Measurements from ENCODE around the gene PTPN7. TPM values are rescaled to one million over a fixed set of nuclear protein-coding genes. Genes with fewer than 3 reads are reported as not detected.

Gene PTPN7
- total RNA-seq, 4 donors from 2014 or later = 1.9 to 5.5 (median 3.1) TPM

DNA sequence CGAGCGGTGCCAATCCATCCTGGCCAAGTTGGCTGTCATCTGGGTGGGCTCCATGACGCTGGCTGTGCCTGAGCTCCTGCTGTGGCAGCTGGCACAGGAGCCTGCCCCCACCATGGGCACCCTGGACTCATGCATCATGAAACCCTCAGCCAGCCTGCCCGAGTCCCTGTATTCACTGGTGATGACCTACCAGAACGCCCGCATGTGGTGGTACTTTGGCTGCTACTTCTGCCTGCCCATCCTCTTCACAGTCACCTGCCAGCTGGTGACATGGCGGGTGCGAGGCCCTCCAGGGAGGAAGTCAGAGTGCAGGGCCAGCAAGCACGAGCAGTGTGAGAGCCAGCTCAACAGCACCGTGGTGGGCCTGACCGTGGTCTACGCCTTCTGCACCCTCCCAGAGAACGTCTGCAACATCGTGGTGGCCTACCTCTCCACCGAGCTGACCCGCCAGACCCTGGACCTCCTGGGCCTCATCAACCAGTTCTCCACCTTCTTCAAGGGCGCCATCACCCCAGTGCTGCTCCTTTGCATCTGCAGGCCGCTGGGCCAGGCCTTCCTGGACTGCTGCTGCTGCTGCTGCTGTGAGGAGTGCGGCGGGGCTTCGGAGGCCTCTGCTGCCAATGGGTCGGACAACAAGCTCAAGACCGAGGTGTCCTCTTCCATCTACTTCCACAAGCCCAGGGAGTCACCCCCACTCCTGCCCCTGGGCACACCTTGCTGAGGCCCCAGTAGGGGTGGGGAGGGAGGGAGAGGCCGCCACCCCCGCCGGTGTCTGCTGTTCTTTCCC lies 32.4 kb downstream of the PTPN7 start:
- Histone ChIP-seq H3K27me3 (no peaks in the 10 kb centered on the region), H3K9me3 (no peaks in the 10 kb centered on the region), H3K4me1 (peaks cover 31 to 47% (median 32%) of the 10 kb centered on the region in 3 donors), H3K4me3 (no peak overlapping the region), H3K27ac (no peak overlapping the region), H3K36me3 (peaks cover 0 to 10% (median 0%) of the 10 kb centered on the region in 3 donors)
- 93 to 94% methylated on average over 12 to 15 of the region's 26 CpGs for WGBS, 2 donors
- DNase-seq = no peak
- no peak for TF ChIP-seq POLR2A (IDR thresholded peaks at IDR 0.05)
- TF ChIP-seq, protein P1, sequence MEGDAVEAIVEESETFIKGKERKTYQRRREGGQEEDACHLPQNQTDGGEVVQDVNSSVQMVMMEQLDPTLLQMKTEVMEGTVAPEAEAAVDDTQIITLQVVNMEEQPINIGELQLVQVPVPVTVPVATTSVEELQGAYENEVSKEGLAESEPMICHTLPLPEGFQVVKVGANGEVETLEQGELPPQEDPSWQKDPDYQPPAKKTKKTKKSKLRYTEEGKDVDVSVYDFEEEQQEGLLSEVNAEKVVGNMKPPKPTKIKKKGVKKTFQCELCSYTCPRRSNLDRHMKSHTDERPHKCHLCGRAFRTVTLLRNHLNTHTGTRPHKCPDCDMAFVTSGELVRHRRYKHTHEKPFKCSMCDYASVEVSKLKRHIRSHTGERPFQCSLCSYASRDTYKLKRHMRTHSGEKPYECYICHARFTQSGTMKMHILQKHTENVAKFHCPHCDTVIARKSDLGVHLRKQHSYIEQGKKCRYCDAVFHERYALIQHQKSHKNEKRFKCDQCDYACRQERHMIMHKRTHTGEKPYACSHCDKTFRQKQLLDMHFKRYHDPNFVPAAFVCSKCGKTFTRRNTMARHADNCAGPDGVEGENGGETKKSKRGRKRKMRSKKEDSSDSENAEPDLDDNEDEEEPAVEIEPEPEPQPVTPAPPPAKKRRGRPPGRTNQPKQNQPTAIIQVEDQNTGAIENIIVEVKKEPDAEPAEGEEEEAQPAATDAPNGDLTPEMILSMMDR (IDR thresholded peaks at IDR 0.05) = no peak
- intact Hi-C loops (cut with DNase I) = loop anchor here (10.0 kb wide), 1 partner anchor 233 kb away; no protein-coding TSS in a partner anchor

DNA sequence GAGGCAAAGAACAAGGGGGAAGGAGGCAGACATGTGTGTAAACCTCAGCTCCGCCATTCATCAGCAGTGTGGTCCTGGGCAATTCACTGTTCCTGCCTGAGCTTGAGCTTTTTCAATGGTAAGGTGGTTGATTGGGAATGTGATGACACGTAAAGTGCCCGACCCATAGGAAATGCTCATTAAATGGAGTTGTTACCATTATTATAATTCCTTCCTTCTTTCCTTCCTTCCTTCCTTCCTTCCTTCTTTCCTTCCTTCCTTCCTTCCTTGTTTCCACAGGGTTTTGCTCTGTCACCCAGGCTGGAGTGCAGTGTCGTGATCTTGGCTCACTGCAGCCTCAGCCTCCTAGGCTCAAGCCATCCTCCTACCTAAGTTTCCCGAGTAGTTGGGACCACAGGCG lies 33.3 kb downstream of the PTPN7 start:
- WGBS, 2 donors = 89 to 91% methylated on average over 5 of the region's 6 CpGs
- no peak overlapping the region for H3K4me3 ChIP-seq
- H3K4me1 ChIP-seq = peaks cover 21 to 37% (median 22%) of the 10 kb centered on the region in 3 donors
- intact Hi-C loops (cut with DNase I) = loop anchor here (10.0 kb wide), 1 partner anchor 232 kb away; no protein-coding TSS in a partner anchor
- H3K9me3 ChIP-seq = no peaks in the 10 kb centered on the region
- H3K27ac ChIP-seq = no peak overlapping the region
- DNase-seq = no peak
- no peaks in the 10 kb centered on the region for H3K27me3 ChIP-seq
- TF ChIP-seq, protein P1 (IDR thresholded peaks at IDR 0.05) = no peak
- TF ChIP-seq POLR2A (IDR thresholded peaks at IDR 0.05) = no peak
- H3K36me3 ChIP-seq = peaks cover 0 to under 1% (median 0%) of the 10 kb centered on the region in 3 donors

- DNase-seq = no peak
- H3K27ac ChIP-seq = no peak overlapping the region
- no peak for TF ChIP-seq POLR2A (IDR thresholded peaks at IDR 0.05)
- TF ChIP-seq, protein P1 (IDR thresholded peaks at IDR 0.05) = no peak
- no peak overlapping the region for H3K4me3 ChIP-seq
- 71% methylated on average over 5 of the region's 9 CpGs; no CpG with 5 or more reads in 1 of the 2 donors for whole genome bisulfite sequencing, 2 donors
- no peaks in the 10 kb centered on the region for H3K9me3 ChIP-seq
- H3K36me3 ChIP-seq = no peaks in the 10 kb centered on the region
- H3K27me3 ChIP-seq = no peaks in the 10 kb centered on the region
- H3K4me1 ChIP-seq = peaks cover 15 to 31% (median 16%) of the 10 kb centered on the region in 3 donors
- intact Hi-C loops (cut with DNase I) = loop anchor here (10.0 kb wide), 1 partner anchor 232 kb away; no protein-coding TSS in a partner anchor
Measured at GRCh38 chr1:202126426-202126825, 34.0 kb downstream of the PTPN7 start.

GRCh38 chr1:202125611-202126010 lies 34.8 kb downstream of the PTPN7 start:
- no peaks in the 10 kb centered on the region for H3K27me3 ChIP-seq
- TF ChIP-seq, protein P1 (IDR thresholded peaks at IDR 0.05) = no peak
- TF ChIP-seq POLR2A (IDR thresholded peaks at IDR 0.05) = no peak
- no peak overlapping the region for H3K27ac ChIP-seq
- no peak overlapping the region for H3K4me3 ChIP-seq
- H3K9me3 ChIP-seq = no peaks in the 10 kb centered on the region
- 89 to 92% methylated on average over 7 to 8 of the region's 8 CpGs for WGBS, 2 donors
- H3K36me3 ChIP-seq = no peaks in the 10 kb centered on the region
- intact Hi-C loops (cut with DNase I) = loop anchor here (10.0 kb wide), 1 partner anchor 231 kb away; no protein-coding TSS in a partner anchor
- DNase-seq = no peak
- H3K4me1 ChIP-seq = peaks cover 10 to 23% (median 11%) of the 10 kb centered on the region in 3 donors

GRCh38 chr1:202124142-202124541 lies 36.3 kb downstream of the PTPN7 start:
- H3K36me3 ChIP-seq = no peaks in the 10 kb centered on the region

More at GRCh38 chr1:202124142-202124541, 36.3 kb downstream of the PTPN7 start:
- Histone ChIP-seq H3K4me1 (peaks cover 0 to 8% (median 0%) of the 10 kb centered on the region in 3 donors), H3K4me3 (no peak overlapping the region), H3K27ac (no peak overlapping the region), H3K27me3 (no peaks in the 10 kb centered on the region), H3K9me3 (no peaks in the 10 kb centered on the region)
- WGBS, 2 donors = 76 to 84% methylated on average over 5 to 7 of the region's 7 CpGs
- DNase-seq = no peak
- intact Hi-C loops (cut with DNase I) = loop anchor here (5.0 to 10.0 kb wide), 2 partner anchors 122 to 229 kb away; no protein-coding TSS in a partner anchor
- no peak for TF ChIP-seq POLR2A (IDR thresholded peaks at IDR 0.05)
- TF ChIP-seq, protein P1 (IDR thresholded peaks at IDR 0.05) = no peak
